PC-3 (cell line): ENCODE data around the gene STXBP1.

ENCODE experiments used
- EZH2 ChIP-seq: fragments of 300-600 bp; sonication (generic); IDR thresholded peaks from one replicate; pipeline ENCODE4 v1.6.1; 2017; ENCODE audit warnings: antibody characterized with exemption, mild to moderate bottlenecking, low read length; ENCODE audit not compliant: unreplicated experiment
- TF ChIP-seq, protein P1 (sequence below): fragments of 300-600 bp; sonication (generic); conservative IDR thresholded peaks from 2 replicates; pipeline ENCODE4 v1.5.1; 2017; ENCODE audit warnings: antibody characterized with exemption, low read depth, mild to moderate bottlenecking, low read length

DNA sequence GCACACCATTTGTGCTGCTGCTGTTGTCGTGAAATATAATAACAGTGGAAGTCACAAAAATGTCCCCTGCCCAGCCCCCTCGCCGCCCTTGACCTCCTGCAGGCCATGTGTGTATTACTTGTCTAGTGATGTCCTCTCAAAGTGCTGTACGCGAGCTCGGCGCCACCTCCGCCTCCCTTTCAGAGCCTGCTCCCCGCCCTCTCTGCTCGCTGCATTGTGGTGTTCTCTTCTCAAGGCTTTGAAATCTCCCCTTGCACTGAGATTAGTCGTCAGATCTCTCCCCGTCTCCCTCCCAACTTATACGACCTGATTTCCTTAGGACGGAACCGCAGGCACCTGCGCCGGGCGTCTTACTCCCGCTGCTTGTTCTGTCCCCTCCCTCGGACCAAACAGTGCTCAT is 80.0 kb downstream of the STXBP1 start:
- TF ChIP-seq, protein P1, sequence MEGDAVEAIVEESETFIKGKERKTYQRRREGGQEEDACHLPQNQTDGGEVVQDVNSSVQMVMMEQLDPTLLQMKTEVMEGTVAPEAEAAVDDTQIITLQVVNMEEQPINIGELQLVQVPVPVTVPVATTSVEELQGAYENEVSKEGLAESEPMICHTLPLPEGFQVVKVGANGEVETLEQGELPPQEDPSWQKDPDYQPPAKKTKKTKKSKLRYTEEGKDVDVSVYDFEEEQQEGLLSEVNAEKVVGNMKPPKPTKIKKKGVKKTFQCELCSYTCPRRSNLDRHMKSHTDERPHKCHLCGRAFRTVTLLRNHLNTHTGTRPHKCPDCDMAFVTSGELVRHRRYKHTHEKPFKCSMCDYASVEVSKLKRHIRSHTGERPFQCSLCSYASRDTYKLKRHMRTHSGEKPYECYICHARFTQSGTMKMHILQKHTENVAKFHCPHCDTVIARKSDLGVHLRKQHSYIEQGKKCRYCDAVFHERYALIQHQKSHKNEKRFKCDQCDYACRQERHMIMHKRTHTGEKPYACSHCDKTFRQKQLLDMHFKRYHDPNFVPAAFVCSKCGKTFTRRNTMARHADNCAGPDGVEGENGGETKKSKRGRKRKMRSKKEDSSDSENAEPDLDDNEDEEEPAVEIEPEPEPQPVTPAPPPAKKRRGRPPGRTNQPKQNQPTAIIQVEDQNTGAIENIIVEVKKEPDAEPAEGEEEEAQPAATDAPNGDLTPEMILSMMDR, result no peak
- TF ChIP-seq EZH2, result no peak
